SKM-1 treated with dmso at 0.1 percent for 144 hours (cell line): Measurements from ENCODE around the gene NUP54.

Experiments
- DNase-seq: peaks from one replicate; lab custom pipeline; 2025; ENCODE audit not compliant: unreplicated experiment; lab: John Stamatoyannopoulos, UW

NUP54 gene

GRCh38 chr4:76074468-76074867 lies 73.7 kb downstream of the NUP54 start, which contains the start of gene ART3:
TSS of gene ART3 (plus strand) at chr4:76074709. CDS start at chr4:76075890, 1,181 bp downstream.
- DNase-seq = no peak

- DNase-seq = no peak
Observed at GRCh38 chr4:76072760-76073159, 75.4 kb downstream of the NUP54 start.

GRCh38 chr4:76067652-76068286 lies 80.4 kb downstream of the NUP54 start:
- peak; percentile 47 for DNase-seq

GRCh38 chr4:76066546-76066945 lies 81.7 kb downstream of the NUP54 start:
- DNase-seq = no peak
